A549 (cell line): Measurements from ENCODE around the gene LYPD6. TPM values are rescaled to one million over a fixed set of nuclear protein-coding genes. Genes with fewer than 3 reads are reported as not detected.

Experiments used
- ATAC-seq, 2 experiments: fragments of 200-7000 bp in 1 of 2; fragments of >200 bp in 1 of 2; cut with Nextera tagmentation in 1 of 2; cut with Tn5 transposase in 1 of 2; 3 replicates each; pipeline versions ENCODE4 v1.8.0 to v1.9.1; 2018 to 2020; ENCODE audit warnings: mild to moderate bottlenecking in 1 of 2, moderate library complexity in 1 of 2
- CTCF ChIA-PET: fragments of 300-600 bp; sonication (Branson Sonifier 250); formaldehyde crosslinking; extraction: SDS; loops from one replicate; lab custom pipeline; 2021; ENCODE audit warnings: antibody characterized with exemption, inconsistent platforms; lab: Yijun Ruan, JAX
- POLR2A ChIA-PET: fragments of 350-600 bp; formaldehyde crosslinking; extraction: SDS; loops from one replicate; lab custom pipeline; 2021; ENCODE audit warnings: antibody characterized with exemption, inconsistent platforms; lab: Yijun Ruan, JAX
- DNase-seq, 2 experiments: peaks; one replicate each; pipeline versions ENCODE4 v3.0.0 to v3.0.0-alpha.2; 2011 to 2016; ENCODE audit warnings: low read depth in 1 of 2, low spot score in 1 of 2
- FAIRE-seq: peaks from 2 replicates; lab custom pipeline; 2011; peaks lifted over from hg19 to GRCh38; lab: Jason Lieb, UNC
- H3K27ac ChIP-seq, 2 experiments: fragments of >200 bp; sonication (Bioruptor Twin); formaldehyde crosslinking; 3 replicates each; pipeline ENCODE4 v1.5.1; 2016 to 2017
- H3K4me1 ChIP-seq: fragments of >200 bp; sonication (Bioruptor Twin); formaldehyde crosslinking; 3 replicates; pipeline ENCODE4 v1.6.1; 2016
- H3K4me2 ChIP-seq: fragments of >200 bp; sonication (Bioruptor Twin); formaldehyde crosslinking; 3 replicates; pipeline ENCODE4 v1.6.1; 2016
- H3K4me3 ChIP-seq: fragments of >200 bp; sonication (Bioruptor Twin); formaldehyde crosslinking; 3 replicates; pipeline ENCODE4 v1.5.1; 2016
- H3K9me3 ChIP-seq: fragments of >200 bp; sonication (Bioruptor Twin); formaldehyde crosslinking; 3 replicates; pipeline ENCODE4 v1.6.1; 2016
- CHD2 ChIP-seq: fragments of 150-350 bp; IDR thresholded peaks from 2 replicates; pipeline ENCODE4 v1.6.1; 2014; ENCODE audit warnings: low read length; ENCODE audit not compliant: partially characterized antibody
- CHD4 ChIP-seq: fragments of 200-600 bp; sonication (generic); IDR thresholded peaks from 2 replicates; pipeline ENCODE4 v1.6.1; 2016; ENCODE audit warnings: antibody characterized with exemption, mild to moderate bottlenecking, borderline replicate concordance
- E2F6 ChIP-seq: IDR thresholded peaks from 2 replicates; pipeline ENCODE4 v1.6.1; 2012; ENCODE audit warnings: low read depth, borderline replicate concordance
- EHF ChIP-seq: fragments of 250-450 bp; sonication (Bioruptor Pico); IDR thresholded peaks from 2 replicates; pipeline ENCODE4 v1.5.0; 2020; ENCODE audit warnings: mild to moderate bottlenecking
- EP300 ChIP-seq, 2 experiments: fragments of >200 bp; sonication (Bioruptor Twin); formaldehyde crosslinking; IDR thresholded peaks; 2 replicates in 1 of 2; 3 replicates in 1 of 2; pipeline ENCODE4 v1.6.1; 2016 to 2017
- ESRRA ChIP-seq: fragments of 150-350 bp; IDR thresholded peaks from 2 replicates; pipeline ENCODE4 v1.6.1; 2014; ENCODE audit warnings: mild to moderate bottlenecking, low read length, borderline replicate concordance
- HEYL ChIP-seq: fragments of 250-450 bp; sonication (Bioruptor Pico); IDR thresholded peaks from 2 replicates; pipeline ENCODE4 v1.8.0; 2021; ENCODE audit warnings: mild to moderate bottlenecking, moderate library complexity
- HMGXB4 ChIP-seq: fragments of 250-450 bp; sonication (Bioruptor Pico); IDR thresholded peaks from 2 replicates; pipeline ENCODE4 v1.5.0; 2021; ENCODE audit warnings: mild to moderate bottlenecking, moderate library complexity, borderline replicate concordance
- RCOR1 ChIP-seq: fragments of 150-350 bp; IDR thresholded peaks from 2 replicates; pipeline ENCODE4 v1.6.1; 2014; ENCODE audit warnings: antibody characterized with exemption, low read length, low read depth
- RFX5 ChIP-seq: fragments of 450-650 bp; IDR thresholded peaks from 2 replicates; pipeline ENCODE4 v1.7.1; 2014; ENCODE audit warnings: antibody characterized with exemption, mild to moderate bottlenecking, moderate library complexity
- TP53 ChIP-seq: fragments of 250-450 bp; sonication (Bioruptor Pico); IDR thresholded peaks from 2 replicates; pipeline ENCODE4 v1.5.0; 2021; ENCODE audit warnings: mild to moderate bottlenecking, moderate library complexity
- WGBS: methylation state at CpG from one replicate; pipeline ENCODE4 v1.1.6; 2017; ENCODE audit errors: missing lambda C conversion rate; 5-methylcytosine and 5-hydroxymethylcytosine counted together
- polyA plus RNA-seq, 4 experiments: library from polyadenylated mRNA; depleted of rRNA in 3 of 4; stranded (reverse); fragments of >200 nt; fragmentation: RNase III in 1 of 4; extraction: RNeasy Plus Mini Kit Qiagen cat#74134 plus additional on column Dnase treatment in 1 of 4; gene quantifications; 2 replicates in 3 of 4; 3 replicates in 1 of 4; pipeline ENCODE4 v1.2.3, GENCODE V29; 2011 to 2017
- TF ChIP-seq, protein P1 (sequence below): fragments of 200-600 bp; sonication (generic); IDR thresholded peaks from 2 replicates; pipeline ENCODE4 v1.6.1; 2016; ENCODE audit warnings: antibody characterized with exemption, mild to moderate bottlenecking, moderate library complexity
- TF ChIP-seq, protein P2 (sequence below): IDR thresholded peaks from 2 replicates; pipeline ENCODE4 v1.6.1; 2012
- TF ChIP-seq, protein P3 (sequence below): fragments of 450-650 bp; IDR thresholded peaks from 2 replicates; pipeline ENCODE4 v1.6.1; 2014; ENCODE audit warnings: antibody characterized with exemption

LYPD6 gene
- polyA plus RNA-seq, 2 of the 4 experiments (the other 2 are of a cell fraction) = 0.08 to 0.09 TPM

DNA sequence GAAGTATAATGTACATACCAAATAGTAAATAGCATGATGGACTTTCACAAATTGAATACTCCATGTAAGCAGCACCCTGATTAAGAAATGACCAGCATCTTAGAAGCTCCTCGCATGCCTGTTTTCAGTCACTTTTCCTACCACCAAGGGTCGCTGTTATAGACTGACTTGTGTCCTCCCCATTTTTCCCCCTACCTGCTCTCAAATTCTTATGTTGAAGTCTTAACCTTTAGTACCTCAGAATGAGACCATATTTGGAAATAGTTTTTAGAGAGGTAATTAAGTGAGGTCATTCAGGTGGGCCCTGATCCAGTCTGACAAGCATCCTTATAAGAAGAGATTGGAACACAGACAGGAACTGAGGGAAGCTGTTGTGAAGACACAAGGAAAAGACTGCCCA, 125.9 kb downstream of the LYPD6 start (continued):
- TF ChIP-seq, protein P1, sequence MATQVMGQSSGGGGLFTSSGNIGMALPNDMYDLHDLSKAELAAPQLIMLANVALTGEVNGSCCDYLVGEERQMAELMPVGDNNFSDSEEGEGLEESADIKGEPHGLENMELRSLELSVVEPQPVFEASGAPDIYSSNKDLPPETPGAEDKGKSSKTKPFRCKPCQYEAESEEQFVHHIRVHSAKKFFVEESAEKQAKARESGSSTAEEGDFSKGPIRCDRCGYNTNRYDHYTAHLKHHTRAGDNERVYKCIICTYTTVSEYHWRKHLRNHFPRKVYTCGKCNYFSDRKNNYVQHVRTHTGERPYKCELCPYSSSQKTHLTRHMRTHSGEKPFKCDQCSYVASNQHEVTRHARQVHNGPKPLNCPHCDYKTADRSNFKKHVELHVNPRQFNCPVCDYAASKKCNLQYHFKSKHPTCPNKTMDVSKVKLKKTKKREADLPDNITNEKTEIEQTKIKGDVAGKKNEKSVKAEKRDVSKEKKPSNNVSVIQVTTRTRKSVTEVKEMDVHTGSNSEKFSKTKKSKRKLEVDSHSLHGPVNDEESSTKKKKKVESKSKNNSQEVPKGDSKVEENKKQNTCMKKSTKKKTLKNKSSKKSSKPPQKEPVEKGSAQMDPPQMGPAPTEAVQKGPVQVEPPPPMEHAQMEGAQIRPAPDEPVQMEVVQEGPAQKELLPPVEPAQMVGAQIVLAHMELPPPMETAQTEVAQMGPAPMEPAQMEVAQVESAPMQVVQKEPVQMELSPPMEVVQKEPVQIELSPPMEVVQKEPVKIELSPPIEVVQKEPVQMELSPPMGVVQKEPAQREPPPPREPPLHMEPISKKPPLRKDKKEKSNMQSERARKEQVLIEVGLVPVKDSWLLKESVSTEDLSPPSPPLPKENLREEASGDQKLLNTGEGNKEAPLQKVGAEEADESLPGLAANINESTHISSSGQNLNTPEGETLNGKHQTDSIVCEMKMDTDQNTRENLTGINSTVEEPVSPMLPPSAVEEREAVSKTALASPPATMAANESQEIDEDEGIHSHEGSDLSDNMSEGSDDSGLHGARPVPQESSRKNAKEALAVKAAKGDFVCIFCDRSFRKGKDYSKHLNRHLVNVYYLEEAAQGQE = no peak
- TF ChIP-seq E2F6 = no peak
- TF ChIP-seq RCOR1 = no peak

GRCh38 chr2:149458502-149458901, 128.1 kb downstream of the LYPD6 start:
- no peak for DNase-seq
- Histone ChIP-seq H3K27ac (no peak overlapping the region), H3K4me3 (no peak overlapping the region), H3K4me2 (no peak overlapping the region), H3K4me1 (no peaks in the 10 kb centered on the region), H3K9me3 (no peaks in the 10 kb centered on the region; the same call in 2 of the 3 replicates)
- no peak for ATAC-seq
- no peak for FAIRE-seq
- ChIA-PET CTCF (interaction anchor here (0.7 kb wide), 1 partner anchor 35 kb away, joined by 3 read pairs; no protein-coding TSS in a partner anchor), POLR2A (no interaction called here)
- TF ChIP-seq RCOR1 (no peak), ESRRA (no peak), EHF (no peak), CHD4 (no peak)
- TF ChIP-seq, protein P1 = no peak

DNA sequence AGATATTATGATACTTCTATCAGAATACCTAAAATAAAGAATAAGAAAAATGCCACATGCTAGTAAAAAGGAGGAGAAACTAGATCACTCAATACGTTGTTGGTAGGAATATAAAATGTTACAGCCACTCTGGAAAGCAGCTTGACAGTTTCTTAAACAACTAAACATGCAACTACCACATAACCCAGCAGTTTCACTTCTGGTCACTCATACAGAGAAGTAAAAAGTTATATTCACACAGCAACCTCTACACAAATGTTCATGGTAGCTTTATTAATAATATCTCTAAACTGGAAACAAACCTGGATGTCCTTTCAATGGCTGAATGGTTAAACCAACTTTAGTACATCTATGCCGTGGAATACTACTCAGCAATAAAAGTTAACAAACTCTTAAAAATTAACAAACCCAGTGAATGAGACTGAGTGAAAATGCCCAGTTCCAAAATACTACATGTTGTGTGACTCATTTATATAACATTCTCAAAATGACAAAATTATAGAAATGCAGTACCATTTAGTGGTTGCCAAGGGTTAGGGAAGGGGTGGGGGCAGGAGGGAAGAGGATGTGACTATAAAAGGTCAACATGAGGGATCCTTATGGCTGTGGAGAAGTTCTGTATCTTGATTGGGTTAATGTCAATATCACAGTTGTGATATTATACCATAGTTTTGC, 133.1 kb downstream of the LYPD6 start:
- POLR2A ChIA-PET = no interaction called here
- DNase-seq (no peak), ATAC-seq (no peak), FAIRE-seq (no peak)
- H3K4me3 ChIP-seq = no peak overlapping the region
- WGBS = 11% methylated on average over 2 of the region's 2 CpGs
- H3K27ac ChIP-seq = no peak overlapping the region
- H3K4me1 ChIP-seq = no peaks in the 10 kb centered on the region
- CTCF ChIA-PET = no interaction called here
- H3K4me2 ChIP-seq = no peak overlapping the region
- no peaks in the 10 kb centered on the region for H3K9me3 ChIP-seq
- TF ChIP-seq EP300 (IDR thresholded peaks at IDR 0.05) = no peak
- no peak for TF ChIP-seq RFX5
- TF ChIP-seq HMGXB4 (CRISPR knock-in tag) = no peak
- TF ChIP-seq, protein P2, sequence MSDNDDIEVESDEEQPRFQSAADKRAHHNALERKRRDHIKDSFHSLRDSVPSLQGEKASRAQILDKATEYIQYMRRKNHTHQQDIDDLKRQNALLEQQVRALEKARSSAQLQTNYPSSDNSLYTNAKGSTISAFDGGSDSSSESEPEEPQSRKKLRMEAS = no peak
- TF ChIP-seq TP53 (CRISPR knock-in tag) = no peak
- TF ChIP-seq HEYL (CRISPR knock-in tag) = no peak
- no peak for TF ChIP-seq CHD2
- TF ChIP-seq, protein P3, sequence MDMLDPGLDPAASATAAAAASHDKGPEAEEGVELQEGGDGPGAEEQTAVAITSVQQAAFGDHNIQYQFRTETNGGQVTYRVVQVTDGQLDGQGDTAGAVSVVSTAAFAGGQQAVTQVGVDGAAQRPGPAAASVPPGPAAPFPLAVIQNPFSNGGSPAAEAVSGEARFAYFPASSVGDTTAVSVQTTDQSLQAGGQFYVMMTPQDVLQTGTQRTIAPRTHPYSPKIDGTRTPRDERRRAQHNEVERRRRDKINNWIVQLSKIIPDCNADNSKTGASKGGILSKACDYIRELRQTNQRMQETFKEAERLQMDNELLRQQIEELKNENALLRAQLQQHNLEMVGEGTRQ = no peak
- TF ChIP-seq, all 56 proteins: peak for 0
